ENCODE measurements around the gene SMCR8. TPM values are rescaled to one million over a fixed set of nuclear protein-coding genes. Genes with fewer than 3 reads are reported as not detected.

SMCR8 gene
- total and polyA plus RNA-seq, 2 donors (not counting 3 experiments of a cell fraction or from before 2014, with no cell fraction given): 9.5 to 17.6 TPM

- no peaks in the 10 kb centered on the region for H3K4me1 ChIP-seq (ENCODE audit: control insufficient read depth, extremely low read depth, insufficient read depth, low read length)
- DNase-seq (ENCODE audit: low read depth, low spot score): no peak
- dilution Hi-C loops (cut with MboI; ENCODE audit: extremely low pct_ligation_motif_present, low sequenced_read_pairs) (no loop called here), intact Hi-C loops (cut with micrococcal nuclease) (no loop called here)
- no peaks in the 10 kb centered on the region for H4K20me1 ChIP-seq (replicated peaks; ENCODE audit: control insufficient read depth, extremely low read depth, insufficient read depth, low read length)
- FAIRE-seq: no peak
- H3K9me3 ChIP-seq (replicated peaks; ENCODE audit: control insufficient read depth, insufficient read depth, low read length): no peaks in the 10 kb centered on the region
- no peak for TF ChIP-seq POLR2AphosphoS5 (IDR thresholded peaks at IDR 0.05; ENCODE audit: insufficient read depth, low read depth, low read length)
- no peak for TF ChIP-seq CTCF (IDR thresholded peaks at IDR 0.05; ENCODE audit: extremely low read depth in 1 of 2, insufficient read depth in 1 of 2, low read depth in 1 of 2, low read length in 2 of 2)
- TF ChIP-seq GATA2 (IDR thresholded peaks at IDR 0.05; ENCODE audit: insufficient read depth, insufficient read length, low read depth, low read length): no peak
- no peak for TF ChIP-seq MAX (IDR thresholded peaks at IDR 0.05; ENCODE audit: insufficient read depth, insufficient read length)
- no peak for TF ChIP-seq JUN (IDR thresholded peaks at IDR 0.05; ENCODE audit: borderline replicate concordance, insufficient read depth, insufficient read length, low read depth)
- no peak for TF ChIP-seq POLR2A (IDR thresholded peaks at IDR 0.05; ENCODE audit: low read depth, low read length)
- TF ChIP-seq MYC (IDR thresholded peaks at IDR 0.05; ENCODE audit: low read depth, low read length): no peak
- TF ChIP-seq FOS (IDR thresholded peaks at IDR 0.05; ENCODE audit: borderline replicate concordance, insufficient read depth, low read length): no peak
- TF ChIP-seq EZH2 (IDR thresholded peaks at IDR 0.05; ENCODE audit: borderline replicate concordance, low read depth, low read length, severe bottlenecking): no peak
- no peak overlapping the region for H3K4me3 ChIP-seq (replicated peaks in 1 of 3; ENCODE audit: insufficient read depth in 1 of 3, low read depth in 1 of 3, low read length in 3 of 3)
- ChIA-PET POLR2A (interaction anchor here (0.7 kb wide), 1 partner anchor 14 kb away, joined by 9 read pairs; no protein-coding TSS in a partner anchor), CTCF (no interaction called here)
- no peaks in the 10 kb centered on the region for H3K27me3 ChIP-seq (ENCODE audit: control insufficient read depth in 2 of 2, insufficient read depth in 2 of 2, low read length in 2 of 2)
- H3K4me2 ChIP-seq (ENCODE audit: insufficient read depth, low read length): no peak overlapping the region
- H3K36me3 ChIP-seq (ENCODE audit: control insufficient read depth in 2 of 2, extremely low read depth in 1 of 2, insufficient read depth in 2 of 2, low read length in 2 of 2): peaks cover 3 to 42% of the 10 kb centered on the region in 2 experiments
- H2AFZ ChIP-seq (ENCODE audit: low read depth, low read length): no peak overlapping the region
- H3K9ac ChIP-seq (replicated peaks; ENCODE audit: extremely low read depth, insufficient read depth, low read length): no peak overlapping the region
- H3K27ac ChIP-seq (ENCODE audit: insufficient read depth, low read depth, low read length): no peak overlapping the region
- H3K79me2 ChIP-seq (ENCODE audit: control insufficient read depth, insufficient read depth, low read length): no peaks in the 10 kb centered on the region
- BruUV-seq (replicated peaks): no TSS peak
- no peaks in the 10 kb centered on the region for H3K9me1 ChIP-seq (replicated peaks; ENCODE audit: control insufficient read depth, extremely low read depth, insufficient read depth, low read length)
These were observed 12.0 kb downstream of the SMCR8 start for GRCh38 chr17:18327093-18327492.
